GM12801 (cell line): ENCODE data around the gene NCK2.

Experiments used
- TF ChIP-seq, protein P1 (sequence below): IDR thresholded peaks from one replicate; pipeline ENCODE4 v1.5.1; 2011; ENCODE audit warnings: control low read depth; ENCODE audit not compliant: insufficient read length; ENCODE audit errors: extremely low read depth

The NCK2 gene

DNA sequence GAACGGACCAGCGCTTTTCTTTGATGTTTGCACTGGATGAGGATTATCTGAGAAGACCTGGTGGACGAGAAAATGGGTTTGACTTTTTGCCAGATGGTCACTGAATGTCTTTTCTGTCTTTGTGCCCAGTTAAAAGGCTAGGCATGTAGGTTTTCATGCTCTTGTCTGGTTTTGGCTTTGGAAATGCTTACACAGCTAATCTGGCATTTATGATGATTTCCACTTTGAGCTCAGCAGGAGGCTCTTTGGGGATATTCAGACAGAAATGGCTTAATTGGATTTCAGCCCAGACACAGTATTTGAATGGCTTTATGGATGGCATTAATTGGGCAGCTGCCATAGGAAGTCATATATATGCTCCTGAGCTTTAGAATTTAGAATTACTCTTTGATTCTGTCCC, 59.6 kb downstream of the NCK2 start:
- TF ChIP-seq, protein P1, sequence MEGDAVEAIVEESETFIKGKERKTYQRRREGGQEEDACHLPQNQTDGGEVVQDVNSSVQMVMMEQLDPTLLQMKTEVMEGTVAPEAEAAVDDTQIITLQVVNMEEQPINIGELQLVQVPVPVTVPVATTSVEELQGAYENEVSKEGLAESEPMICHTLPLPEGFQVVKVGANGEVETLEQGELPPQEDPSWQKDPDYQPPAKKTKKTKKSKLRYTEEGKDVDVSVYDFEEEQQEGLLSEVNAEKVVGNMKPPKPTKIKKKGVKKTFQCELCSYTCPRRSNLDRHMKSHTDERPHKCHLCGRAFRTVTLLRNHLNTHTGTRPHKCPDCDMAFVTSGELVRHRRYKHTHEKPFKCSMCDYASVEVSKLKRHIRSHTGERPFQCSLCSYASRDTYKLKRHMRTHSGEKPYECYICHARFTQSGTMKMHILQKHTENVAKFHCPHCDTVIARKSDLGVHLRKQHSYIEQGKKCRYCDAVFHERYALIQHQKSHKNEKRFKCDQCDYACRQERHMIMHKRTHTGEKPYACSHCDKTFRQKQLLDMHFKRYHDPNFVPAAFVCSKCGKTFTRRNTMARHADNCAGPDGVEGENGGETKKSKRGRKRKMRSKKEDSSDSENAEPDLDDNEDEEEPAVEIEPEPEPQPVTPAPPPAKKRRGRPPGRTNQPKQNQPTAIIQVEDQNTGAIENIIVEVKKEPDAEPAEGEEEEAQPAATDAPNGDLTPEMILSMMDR = no peak

DNA sequence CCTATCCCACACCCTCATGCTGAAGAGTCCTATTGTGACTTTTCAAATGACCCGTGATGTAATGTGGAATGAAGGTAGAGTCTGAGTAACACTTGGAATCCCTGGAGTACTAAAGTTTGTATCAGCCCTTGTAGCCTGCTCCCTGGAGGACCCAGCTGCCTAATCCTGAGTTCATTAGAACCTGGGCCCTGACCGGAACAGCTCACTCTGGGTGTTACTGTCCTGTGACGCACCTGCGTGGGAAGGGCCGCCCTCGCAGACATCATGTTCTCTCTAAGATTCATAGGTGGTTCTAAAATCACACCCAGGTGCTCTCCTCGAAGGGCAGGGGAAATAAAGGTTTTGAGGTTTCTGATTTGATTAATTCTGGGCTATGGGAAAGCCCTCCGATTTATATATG, 62.3 kb downstream of the NCK2 start:
- TF ChIP-seq, protein P1 = no peak

DNA sequence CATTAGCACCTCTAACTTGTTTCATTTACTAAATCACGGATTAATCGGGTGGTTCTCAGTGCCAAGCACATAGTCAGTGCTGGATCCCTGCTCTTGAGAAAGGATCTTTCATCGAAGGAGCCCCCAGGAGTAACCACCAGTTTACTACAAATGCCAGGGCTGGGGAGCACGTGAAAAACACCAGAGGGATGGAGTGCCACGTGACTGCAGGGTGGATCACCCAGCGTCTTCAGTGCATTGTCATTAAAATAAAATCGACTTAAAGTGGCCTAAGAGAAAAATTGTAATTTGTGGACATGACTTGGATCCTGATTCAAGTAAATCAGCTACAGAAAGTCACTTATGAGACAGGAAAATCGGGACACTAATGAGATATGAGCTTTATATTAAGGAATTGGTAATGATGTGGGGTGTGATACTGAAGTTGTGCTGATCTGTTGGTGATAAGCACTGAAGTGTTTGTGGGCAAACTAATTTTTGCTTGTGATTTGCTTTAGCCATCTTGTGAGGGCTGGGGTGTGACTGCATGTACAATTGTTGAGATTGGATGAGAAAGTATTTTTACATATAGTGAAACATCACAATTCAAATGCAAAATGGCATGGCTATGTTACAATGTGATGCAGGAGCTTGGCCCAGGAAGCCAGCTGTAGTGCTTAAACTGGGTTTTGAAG, 63.8 kb downstream of the NCK2 start:
- TF ChIP-seq, protein P1 = no peak

DNA sequence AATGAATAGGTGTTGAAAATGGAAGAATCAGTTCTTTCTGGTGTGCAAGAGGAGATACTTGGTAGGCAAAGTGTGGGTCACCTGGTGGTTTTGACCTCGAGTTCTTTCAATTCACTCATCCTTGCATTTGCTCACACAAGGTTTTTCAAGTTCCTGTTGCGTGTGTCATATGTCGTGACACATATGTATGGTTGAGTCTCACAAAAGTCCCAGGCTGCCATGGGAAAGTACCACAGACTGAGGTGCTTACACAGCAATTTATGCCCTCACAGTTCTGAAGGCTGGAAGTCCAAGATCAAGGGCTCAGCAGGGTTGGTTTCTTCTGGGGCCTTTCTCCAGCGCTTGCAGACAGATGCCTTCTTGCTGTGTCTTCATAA, 64.4 kb downstream of the NCK2 start:
- TF ChIP-seq, protein P1 = no peak

DNA sequence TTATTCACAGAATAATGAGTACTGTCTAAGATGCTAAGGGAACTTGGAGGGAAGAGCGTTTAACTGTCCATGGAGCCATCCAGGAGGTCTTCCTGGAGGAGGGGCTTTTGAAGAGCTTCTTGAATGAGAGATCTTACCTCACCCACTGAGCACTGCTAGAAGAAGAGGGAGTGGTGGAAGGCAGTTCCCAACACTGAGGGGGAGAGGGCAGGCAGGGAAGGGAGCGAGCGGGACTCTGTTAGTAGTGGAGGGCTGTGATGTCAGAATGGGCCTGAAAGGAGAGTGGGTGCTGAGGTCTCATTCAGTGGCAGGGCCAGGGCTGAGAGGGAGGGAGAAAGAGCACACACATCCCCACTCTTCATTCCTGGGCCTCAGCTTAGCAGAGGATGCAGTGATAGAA, 65.0 kb downstream of the NCK2 start:
- TF ChIP-seq, protein P1 = no peak

DNA sequence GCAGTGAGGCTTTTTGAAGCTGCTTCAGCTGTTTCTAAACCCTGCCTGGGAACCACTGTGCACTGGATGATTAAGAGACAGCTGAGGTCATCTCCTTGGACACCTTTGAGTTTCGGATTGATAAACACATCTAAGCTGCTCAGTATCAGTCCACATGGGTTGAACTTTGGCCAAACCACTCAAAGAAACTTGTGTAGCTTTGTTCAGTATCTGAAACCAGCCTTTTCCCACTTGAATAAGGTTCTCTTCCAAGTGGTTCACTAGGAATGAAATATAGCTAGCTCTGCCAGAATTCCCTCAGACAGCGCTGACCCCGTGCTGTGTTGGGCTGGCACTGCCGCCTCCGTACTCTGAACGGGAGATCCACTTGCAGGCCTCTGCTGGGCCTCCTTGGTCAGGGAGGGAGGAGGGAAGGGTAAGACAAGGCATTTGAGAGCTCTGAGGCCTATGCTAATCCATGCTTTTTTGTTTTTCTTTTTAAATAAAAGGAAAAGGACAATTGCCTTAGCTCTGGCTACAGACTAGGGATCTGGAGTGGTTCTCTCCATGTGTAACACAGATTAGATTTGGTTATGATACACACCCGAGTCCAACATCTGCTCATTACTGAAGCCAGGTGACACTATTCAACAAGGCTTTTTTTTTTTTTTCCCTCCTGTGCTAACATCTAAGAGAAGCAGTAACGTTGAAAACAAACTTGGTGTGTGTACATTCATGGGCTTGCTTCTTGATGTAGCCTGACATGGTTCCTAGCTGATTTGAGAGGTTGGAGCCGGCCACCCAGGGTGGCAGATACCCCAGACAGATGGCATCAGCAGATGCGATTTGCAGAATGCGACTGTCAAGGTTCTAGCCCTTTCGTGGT, 67.7 kb downstream of the NCK2 start:
- TF ChIP-seq, protein P1 = no peak

DNA sequence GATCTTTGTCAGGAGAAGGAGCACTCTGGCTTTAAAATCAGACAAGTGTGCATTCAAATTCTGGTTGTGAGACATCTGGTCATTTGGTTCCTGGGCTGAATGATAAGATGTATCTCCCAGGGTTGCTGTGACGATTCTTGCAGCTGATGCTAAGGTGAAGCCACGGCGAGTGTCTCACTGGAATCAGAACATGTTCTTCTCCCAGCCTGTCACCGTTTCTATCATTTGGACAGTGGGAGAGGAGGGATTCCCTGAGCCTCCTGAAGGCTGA, 68.3 kb downstream of the NCK2 start:
- TF ChIP-seq, protein P1 = no peak
